Ishikawa (cell line): ENCODE data around the gene GRIK4.

Experiments
- EP300 ChIP-seq: IDR thresholded peaks from 2 replicates; pipeline ENCODE4 v1.6.1; 2012; ENCODE audit warnings: borderline replicate concordance
- FOXM1 ChIP-seq: IDR thresholded peaks from 2 replicates; pipeline ENCODE4 v1.6.1; 2012; ENCODE audit warnings: low read depth, borderline replicate concordance
- MAX ChIP-seq: IDR thresholded peaks from 2 replicates; pipeline ENCODE4 v1.6.1; 2012
- RAD21 ChIP-seq: IDR thresholded peaks from 2 replicates; pipeline ENCODE4 v1.6.1; 2012; ENCODE audit warnings: low read depth
- REST ChIP-seq: IDR thresholded peaks from 2 replicates; pipeline ENCODE4 v1.6.1; 2012; ENCODE audit warnings: low read depth, mild to moderate bottlenecking
- TCF12 ChIP-seq: IDR thresholded peaks from 2 replicates; pipeline ENCODE4 v1.6.1; 2012; ENCODE audit warnings: low read depth
- TEAD4 ChIP-seq: IDR thresholded peaks from 2 replicates; pipeline ENCODE4 v1.6.1; 2012
- YY1 ChIP-seq: IDR thresholded peaks from 2 replicates; pipeline ENCODE4 v1.6.1; 2012; ENCODE audit warnings: low read depth
- ZBTB7A ChIP-seq: IDR thresholded peaks from 2 replicates; pipeline ENCODE4 v1.6.1; 2012; ENCODE audit warnings: low read depth

GRCh38 chr11:120811199-120811598 is 299.7 kb downstream of the GRIK4 start:
- TF ChIP-seq EP300, result no peak
- TF ChIP-seq REST, result no peak
- no peak for TF ChIP-seq TEAD4
- no peak for TF ChIP-seq TCF12
- no peak for TF ChIP-seq FOXM1
- TF ChIP-seq MAX, result no peak
- no peak for TF ChIP-seq ZBTB7A
- no peak for TF ChIP-seq YY1
- TF ChIP-seq RAD21, result no peak
